IMR-90 (cell line): ENCODE measurements around the gene LCA5L. TPM values are rescaled to one million over a fixed set of nuclear protein-coding genes. Genes with fewer than 3 reads are reported as not detected.
A peak's percentile ranks its signal among the peaks of the same experiment; 100 is the strongest.

ENCODE experiments used
- ATAC-seq: fragments of 200-7000 bp; cut with Tn5 transposase; 2 replicates; pipeline ENCODE4 v1.9.1; 2020; ENCODE audit warnings: low read depth, mild to moderate bottlenecking, moderate library complexity
- BruUV-seq: library from RNA; stranded (reverse); fragments of 400-500 nt; replicated peaks from 2 replicates; lab custom pipeline; 2021; lab: Mats Ljungman, UMichigan
- CTCF ChIA-PET: fragments of 300-600 bp; formaldehyde crosslinking; extraction: SDS; loops from one replicate; lab custom pipeline; 2021; ENCODE audit warnings: antibody characterized with exemption; lab: Yijun Ruan, JAX
- POLR2A ChIA-PET: fragments of 300-600 bp; sonication (Branson Sonifier 250); formaldehyde crosslinking; loops from one replicate; lab custom pipeline; 2022; ENCODE audit warnings: antibody characterized with exemption; ENCODE audit not compliant: unreplicated experiment; lab: Charles Lee
- DNase-seq: peaks from one replicate; pipeline ENCODE4 v3.0.0; 2013
- H2AFZ ChIP-seq: replicated peaks from 2 replicates; pipeline ENCODE3; 2013; ENCODE audit warnings: low read length, mild to moderate bottlenecking; ENCODE audit not compliant: poor library complexity
- H2AK5ac ChIP-seq: 2 replicates; pipeline ENCODE4 v1.6.1; 2013; ENCODE audit warnings: low read depth, low read length, inconsistent platforms
- H2AK9ac ChIP-seq: replicated peaks from 2 replicates; pipeline ENCODE3; 2013; ENCODE audit warnings: mild to moderate bottlenecking, low read depth, low read length, moderate library complexity; ENCODE audit not compliant: poor library complexity
- H2BK120ac ChIP-seq: 2 replicates; pipeline ENCODE4 v1.6.1; 2013; ENCODE audit warnings: low read depth, low read length, inconsistent platforms
- H2BK15ac ChIP-seq: 3 replicates; pipeline ENCODE4 v1.6.1; 2013; ENCODE audit warnings: low read depth, low read length, inconsistent platforms
- H2BK20ac ChIP-seq: 2 replicates; pipeline ENCODE4 v1.6.1; 2013; ENCODE audit warnings: low read depth, mild to moderate bottlenecking, inconsistent platforms, low read length, moderate library complexity
- H2BK5ac ChIP-seq: 2 replicates; pipeline ENCODE4 v1.6.1; 2013; ENCODE audit warnings: mild to moderate bottlenecking, low read depth, low read length, inconsistent platforms; ENCODE audit not compliant: poor library complexity, severe bottlenecking
- H3K14ac ChIP-seq: replicated peaks from 2 replicates; pipeline ENCODE4 v1.6.1; 2013; ENCODE audit warnings: low read depth, low read length, inconsistent platforms
- H3K18ac ChIP-seq: 2 replicates; pipeline ENCODE4 v1.6.1; 2013; ENCODE audit warnings: low read depth, low read length, control low read depth
- H3K23ac ChIP-seq: 2 replicates; pipeline ENCODE4 v1.6.1; 2013; ENCODE audit warnings: low read depth, low read length, inconsistent platforms
- H3K27ac ChIP-seq: 2 replicates; pipeline ENCODE4 v1.5.1; 2013; ENCODE audit warnings: mild to moderate bottlenecking, control low read depth, low read length; ENCODE audit not compliant: insufficient read depth
- H3K27me3 ChIP-seq: 2 replicates; pipeline ENCODE4 v1.6.1; 2013; ENCODE audit warnings: low read length; ENCODE audit not compliant: control insufficient read depth, insufficient read depth
- H3K36me3 ChIP-seq: 2 replicates; pipeline ENCODE4 v1.6.1; 2013; ENCODE audit warnings: low read length, mixed read lengths; ENCODE audit not compliant: control insufficient read depth, insufficient read depth
- H3K4ac ChIP-seq: 2 replicates; pipeline ENCODE4 v1.6.1; 2013; ENCODE audit warnings: low read depth, low read length, inconsistent platforms
- H3K4me1 ChIP-seq: 2 replicates; pipeline ENCODE4 v1.6.1; 2013; ENCODE audit warnings: low read length, mixed read lengths; ENCODE audit not compliant: control insufficient read depth, insufficient read depth
- H3K4me2 ChIP-seq: 2 replicates; pipeline ENCODE4 v1.6.1; 2013; ENCODE audit warnings: low read depth, mild to moderate bottlenecking, control low read depth, low read length, moderate library complexity
- H3K4me3 ChIP-seq: 2 replicates; pipeline ENCODE4 v1.5.1; 2013; ENCODE audit warnings: low read depth, mild to moderate bottlenecking, control low read depth, low read length, moderate library complexity; ENCODE audit not compliant: insufficient read depth
- H3K56ac ChIP-seq: 2 replicates; pipeline ENCODE4 v1.6.1; 2013; ENCODE audit warnings: low read length, inconsistent platforms; ENCODE audit not compliant: insufficient read depth; ENCODE audit errors: extremely low read depth
- H3K79me1 ChIP-seq, 2 experiments: 2 replicates each; pipeline ENCODE4 v1.6.1; 2013; ENCODE audit warnings: low read length in 2 of 2, inconsistent platforms in 1 of 2, low read depth in 1 of 2
- H3K9ac ChIP-seq: 2 replicates; pipeline ENCODE4 v1.6.1; 2013; ENCODE audit warnings: low read depth, low read length, control low read depth
- H3K9me1 ChIP-seq: 2 replicates; pipeline ENCODE4 v1.6.1; 2013; ENCODE audit warnings: low read length, inconsistent platforms; ENCODE audit not compliant: insufficient read depth
- H3K9me3 ChIP-seq: 2 replicates; pipeline ENCODE4 v1.6.1; 2013; ENCODE audit warnings: low read length; ENCODE audit not compliant: control insufficient read depth, insufficient read depth
- H4K20me1 ChIP-seq: 2 replicates; pipeline ENCODE4 v1.6.1; 2013; ENCODE audit warnings: low read length, inconsistent platforms; ENCODE audit not compliant: insufficient read depth
- H4K5ac ChIP-seq: 2 replicates; pipeline ENCODE4 v1.6.1; 2013; ENCODE audit warnings: mild to moderate bottlenecking, low read depth, low read length, control low read depth
- H4K8ac ChIP-seq, 2 experiments: 2 replicates each; pipeline ENCODE4 v1.6.1; 2013; ENCODE audit warnings: low read depth in 2 of 2, low read length in 2 of 2, control low read depth in 1 of 2, inconsistent platforms in 1 of 2
- H4K91ac ChIP-seq: 2 replicates; pipeline ENCODE4 v1.6.1; 2013; ENCODE audit warnings: low read depth, low read length, inconsistent platforms; ENCODE audit not compliant: insufficient read depth
- BHLHE40 ChIP-seq: fragments of 150-350 bp; IDR thresholded peaks from 2 replicates; pipeline ENCODE4 v1.6.1; 2016; ENCODE audit warnings: mild to moderate bottlenecking, low read depth, low read length
- CEBPB ChIP-seq: IDR thresholded peaks from 2 replicates; pipeline ENCODE4 v1.6.1; 2012; ENCODE audit warnings: low read depth, low read length, improper control_type of control experiment
- NFE2L2 ChIP-seq: fragments of 150-350 bp; IDR thresholded peaks from 2 replicates; pipeline ENCODE4 v1.6.1; 2016; ENCODE audit warnings: low read depth, mild to moderate bottlenecking, low read length
- WGBS, 2 experiments: methylation state at CpG; one replicate each; pipeline versions ENCODE4 v1.1.5 to v1.1.7; 2013; ENCODE audit warnings: missing lambda C conversion rate in 2 of 2; ENCODE audit not compliant: insufficient read length in 1 of 2; ENCODE audit errors: extremely low coverage in 2 of 2; 5-methylcytosine and 5-hydroxymethylcytosine counted together
- dilution Hi-C: fragments of 300-500 bp; cut with HindIII; formaldehyde crosslinking; loops from one replicate; pipeline ENCODE4 v1.14.3; 2018; ENCODE audit warnings: low sequenced_read_pairs; ENCODE audit not compliant: unreplicated experiment
- in situ Hi-C: fragments of 300-500 bp; cut with MboI; formaldehyde crosslinking; loops from 3 replicates; pipeline ENCODE4 v1.14.3; 2019; ENCODE audit warnings: low sequenced_read_pairs, inconsistent platforms, mixed read lengths
- intact Hi-C: fragments of 100-400 bp; cut with micrococcal nuclease; formaldehyde crosslinking; loops from 2 replicates; pipeline ENCODE4 v1.10.0; 2022
- polyA plus RNA-seq, 3 experiments: library from polyadenylated mRNA; depleted of rRNA; stranded (reverse); fragments of >200 nt; gene quantifications; 2 replicates each; pipeline ENCODE4 v1.2.3, GENCODE V29; 2012; ENCODE audit warnings: low replicate concordance in 1 of 3
- total RNA-seq: library from RNA; depleted of rRNA; stranded (reverse); fragments of >200 nt; gene quantifications from 2 replicates; pipeline ENCODE4 v1.2.3, GENCODE V29; 2012

The LCA5L gene
- total and polyA plus RNA-seq, 2 of the 4 experiments (the other 2 are of a cell fraction) = 0.18 to 0.26 TPM

- Histone ChIP-seq H3K36me3 (no peaks in the 10 kb centered on the region), H3K9me1 (0 out of 2 replicates have a peak, but pooled peaks cover 3% of the 10 kb centered on the region), H3K23ac (no peak overlapping the region), H4K20me1 (no peaks in the 10 kb centered on the region), H2AK5ac (no peak overlapping the region), H3K18ac (no peak overlapping the region), H3K4me2 (no peak overlapping the region), H4K91ac (no peak overlapping the region), H3K4me1 (no peaks in the 10 kb centered on the region; the same call in none of the 2 replicates), H2BK5ac (no peak overlapping the region), H2BK15ac (no peak overlapping the region), H3K27me3 (peaks cover 2% of the 10 kb centered on the region), H3K4ac (no peak overlapping the region), H2BK20ac (no peak overlapping the region), H3K27ac (no peak overlapping the region), H3K79me1 (no peaks in the 10 kb centered on the region), H3K9me3 (no peaks in the 10 kb centered on the region), H2AK9ac (no peak overlapping the region), H4K5ac (no peak overlapping the region), H3K9ac (no peak overlapping the region), H2AFZ (no peak overlapping the region), H3K4me3 (no peak overlapping the region), H3K14ac (no peak overlapping the region), H2BK120ac (no peak overlapping the region), H3K56ac (no peak overlapping the region), H4K8ac (no peak overlapping the region)
- in situ Hi-C loops = no loop called here
- BruUV-seq = no TSS peak
- ChIA-PET POLR2A (no interaction called here), CTCF (interaction anchor here (0.6 kb wide), 1 partner anchor 315 kb away, joined by 3 read pairs; no protein-coding TSS in a partner anchor)
- ATAC-seq (peak; percentile 71), DNase-seq (peak; percentile 83)
- 100% methylated on average over 1 of the region's 10 CpGs; no CpG with 5 or more reads in 1 of the 2 experiments for WGBS, 2 experiments
- intact Hi-C loops = no loop called here
- dilution Hi-C loops = no loop called here
- peak; percentile 81 for TF ChIP-seq CEBPB
- TF ChIP-seq BHLHE40 = 0 out of 2 replicates have a peak, but pooled peaks have one; percentile 40
- no peak for TF ChIP-seq NFE2L2
Observed at GRCh38 chr21:39452207-39452969, 6.8 kb upstream of the LCA5L start.
